Mesendoderm (in vitro differentiated cells): ENCODE results near the gene PPM1B.

ENCODE experiments used
- DNase-seq: peaks from one replicate; pipeline ENCODE4 v3.0.0; 2013
- H2AK5ac ChIP-seq: 2 replicates; pipeline ENCODE4 v1.6.1; 2013; ENCODE audit warnings: low read length, inconsistent platforms
- H2BK120ac ChIP-seq: 2 replicates; pipeline ENCODE4 v1.6.1; 2013; ENCODE audit warnings: low read depth, mild to moderate bottlenecking, low read length, moderate library complexity, mixed read lengths
- H2BK15ac ChIP-seq: replicated peaks from 2 replicates; pipeline ENCODE4 v1.6.1; 2013; ENCODE audit warnings: low read depth, mild to moderate bottlenecking, moderate library complexity
- H2BK5ac ChIP-seq: 2 replicates; pipeline ENCODE4 v1.6.1; 2013; ENCODE audit warnings: low read length, inconsistent platforms
- H3K18ac ChIP-seq: 2 replicates; pipeline ENCODE4 v1.6.1; 2013; ENCODE audit warnings: mild to moderate bottlenecking, low read length, mixed read lengths
- H3K23ac ChIP-seq: one replicate; pipeline ENCODE4 v1.6.1; 2013; ENCODE audit warnings: low read length
- H3K27ac ChIP-seq: 2 replicates; pipeline ENCODE4 v1.5.1; 2013; ENCODE audit warnings: low read depth, mild to moderate bottlenecking, inconsistent platforms, low read length, moderate library complexity
- H3K27me3 ChIP-seq: 2 replicates; pipeline ENCODE4 v1.6.1; 2013; ENCODE audit warnings: low read length, control low read depth, mild to moderate bottlenecking, inconsistent platforms; ENCODE audit not compliant: insufficient read depth, poor library complexity
- H3K36me3 ChIP-seq: 2 replicates; pipeline ENCODE4 v1.6.1; 2013; ENCODE audit warnings: low read length, inconsistent platforms; ENCODE audit not compliant: control insufficient read depth, insufficient read depth
- H3K4ac ChIP-seq: one replicate; pipeline ENCODE4 v1.6.1; 2013; ENCODE audit warnings: low read depth, mild to moderate bottlenecking, low read length, moderate library complexity
- H3K4me1 ChIP-seq: 2 replicates; pipeline ENCODE4 v1.6.1; 2013; ENCODE audit warnings: low read depth, low read length, inconsistent platforms; ENCODE audit not compliant: control insufficient read depth
- H3K4me2 ChIP-seq: 2 replicates; pipeline ENCODE4 v1.6.1; 2013; ENCODE audit warnings: low read length
- H3K4me3 ChIP-seq: 2 replicates; pipeline ENCODE4 v1.5.1; 2013; ENCODE audit warnings: mild to moderate bottlenecking, low read length
- H3K56ac ChIP-seq: one replicate; pipeline ENCODE4 v1.6.1; 2013; ENCODE audit warnings: low read length
- H3K79me1 ChIP-seq: 2 replicates; pipeline ENCODE4 v1.6.1; 2013; ENCODE audit warnings: low read length, inconsistent platforms
- H3K79me2 ChIP-seq: 2 replicates; pipeline ENCODE4 v1.6.1; 2013; ENCODE audit warnings: mild to moderate bottlenecking, low read length; ENCODE audit not compliant: control insufficient read depth, insufficient read depth
- H3K9ac ChIP-seq: 2 replicates; pipeline ENCODE4 v1.6.1; 2013; ENCODE audit warnings: low read length, inconsistent platforms
- H4K5ac ChIP-seq: one replicate; pipeline ENCODE4 v1.6.1; 2013; ENCODE audit warnings: low read length
- H4K8ac ChIP-seq: one replicate; pipeline ENCODE4 v1.6.1; 2013; ENCODE audit warnings: low read depth, mild to moderate bottlenecking, control low read depth, low read length, moderate library complexity
- WGBS: extraction: QIAGEN DNeasy Blood & Tissue Kit; methylation state at CpG from one replicate; pipeline ENCODE4 v1.1.7; 2013; ENCODE audit warnings: low lambda C conversion rate, missing lambda C conversion rate; ENCODE audit not compliant: insufficient coverage; ENCODE audit errors: extremely low coverage; 5-methylcytosine and 5-hydroxymethylcytosine counted together

Gene PPM1B

GRCh38 chr2:44136252-44136651 is 32.4 kb upstream of the PPM1B start:
- Histone ChIP-seq H3K27me3 (no peaks in the 10 kb centered on the region), H4K8ac (no peak overlapping the region), H3K23ac (no peak overlapping the region), H3K79me2 (no peaks in the 10 kb centered on the region), H2BK120ac (no peak overlapping the region), H3K9ac (no peak overlapping the region), H2AK5ac (no peak overlapping the region), H3K4me1 (peaks cover 5% of the 10 kb centered on the region), H3K4me3 (no peak overlapping the region), H3K56ac (peak overlapping the region; percentile 66), H3K79me1 (no peaks in the 10 kb centered on the region), H3K4ac (no peak overlapping the region), H3K36me3 (no peaks in the 10 kb centered on the region), H3K27ac (peak overlapping the region; percentile 47), H2BK5ac (peak overlapping the region; percentile 57), H3K4me2 (no peak overlapping the region), H3K18ac (peak overlapping the region; percentile 29), H4K5ac (no peak overlapping the region), H2BK15ac (no peak overlapping the region)
- peak; percentile 95 for DNase-seq
- no CpG with 5 or more reads among the region's 3 CpGs for WGBS

GRCh38 chr2:44137048-44137447 is 31.6 kb upstream of the PPM1B start:
- Histone ChIP-seq H3K27ac (no peak overlapping the region), H3K4me3 (no peak overlapping the region), H3K27me3 (no peaks in the 10 kb centered on the region), H3K9ac (no peak overlapping the region), H3K79me1 (no peaks in the 10 kb centered on the region), H2BK15ac (no peak overlapping the region), H4K5ac (no peak overlapping the region), H2BK5ac (no peak overlapping the region), H2AK5ac (no peak overlapping the region), H3K79me2 (no peaks in the 10 kb centered on the region), H2BK120ac (no peak overlapping the region), H3K23ac (no peak overlapping the region), H3K18ac (no peak overlapping the region), H3K4me2 (no peak overlapping the region), H3K4me1 (peaks cover 5% of the 10 kb centered on the region), H3K36me3 (no peaks in the 10 kb centered on the region), H3K56ac (peak overlapping the region; percentile 17), H4K8ac (no peak overlapping the region), H3K4ac (no peak overlapping the region)
- no peak for DNase-seq
- WGBS, result no CpG with 5 or more reads among the region's 4 CpGs

- no peak overlapping the region for H2BK15ac ChIP-seq
- H3K4me2 ChIP-seq, result no peak overlapping the region
- H3K18ac ChIP-seq, result no peak overlapping the region
- H2BK5ac ChIP-seq, result no peak overlapping the region
- H3K79me2 ChIP-seq, result no peaks in the 10 kb centered on the region
- H2BK120ac ChIP-seq, result no peak overlapping the region
- H4K8ac ChIP-seq, result no peak overlapping the region
- no peak overlapping the region for H2AK5ac ChIP-seq
- no CpG with 5 or more reads among the region's 4 CpGs for WGBS
- no peak overlapping the region for H3K4ac ChIP-seq
- H3K27ac ChIP-seq, result no peak overlapping the region
- peak; percentile 78 for DNase-seq
- H3K9ac ChIP-seq, result no peak overlapping the region
- no peak overlapping the region for H3K4me3 ChIP-seq
- H3K23ac ChIP-seq, result no peak overlapping the region
- H3K79me1 ChIP-seq, result no peaks in the 10 kb centered on the region
- H3K56ac ChIP-seq, result no peak overlapping the region
- no peaks in the 10 kb centered on the region for H3K36me3 ChIP-seq
- peaks cover 5% of the 10 kb centered on the region for H3K4me1 ChIP-seq
- no peak overlapping the region for H4K5ac ChIP-seq
- H3K27me3 ChIP-seq, result no peaks in the 10 kb centered on the region
Measured at GRCh38 chr2:44137872-44138551, 30.7 kb upstream of the PPM1B start.

GRCh38 chr2:44139741-44140140 is 28.9 kb upstream of the PPM1B start:
- WGBS, result no CpG with 5 or more reads among the region's 1 CpG
- Histone ChIP-seq H2BK5ac (no peak overlapping the region), H3K79me2 (no peaks in the 10 kb centered on the region), H4K5ac (no peak overlapping the region), H4K8ac (no peak overlapping the region), H3K9ac (no peak overlapping the region), H2BK15ac (no peak overlapping the region), H3K18ac (no peak overlapping the region), H3K4me2 (no peak overlapping the region), H3K56ac (no peak overlapping the region), H3K79me1 (no peaks in the 10 kb centered on the region), H2BK120ac (no peak overlapping the region), H3K4ac (no peak overlapping the region), H2AK5ac (no peak overlapping the region), H3K36me3 (no peaks in the 10 kb centered on the region), H3K23ac (no peak overlapping the region), H3K4me1 (peaks cover 5% of the 10 kb centered on the region), H3K27me3 (no peaks in the 10 kb centered on the region), H3K27ac (no peak overlapping the region), H3K4me3 (no peak overlapping the region)
- DNase-seq, result no peak

- no peak overlapping the region for H4K5ac ChIP-seq
- no peak overlapping the region for H3K18ac ChIP-seq
- no peak overlapping the region for H3K4me2 ChIP-seq
- no peaks in the 10 kb centered on the region for H3K4me1 ChIP-seq
- H4K8ac ChIP-seq, result no peak overlapping the region
- H3K56ac ChIP-seq, result no peak overlapping the region
- H3K23ac ChIP-seq, result no peak overlapping the region
- H3K4me3 ChIP-seq, result no peak overlapping the region
- H3K36me3 ChIP-seq, result no peaks in the 10 kb centered on the region
- no peak for DNase-seq
- H2BK120ac ChIP-seq, result no peak overlapping the region
- no peak overlapping the region for H2BK5ac ChIP-seq
- H3K79me1 ChIP-seq, result no peaks in the 10 kb centered on the region
- H3K79me2 ChIP-seq, result no peaks in the 10 kb centered on the region
- H3K27ac ChIP-seq, result no peak overlapping the region
- H3K9ac ChIP-seq, result no peak overlapping the region
- H2AK5ac ChIP-seq, result no peak overlapping the region
- no peak overlapping the region for H2BK15ac ChIP-seq
- no CpG with 5 or more reads among the region's 1 CpG for WGBS
- no peak overlapping the region for H3K4ac ChIP-seq
- no peaks in the 10 kb centered on the region for H3K27me3 ChIP-seq
Measured at GRCh38 chr2:44142306-44142705, 26.4 kb upstream of the PPM1B start.

- Histone ChIP-seq H3K23ac (no peak overlapping the region), H3K56ac (no peak overlapping the region), H3K27ac (no peak overlapping the region), H2BK15ac (no peak overlapping the region), H3K4ac (no peak overlapping the region), H3K36me3 (no peaks in the 10 kb centered on the region), H3K18ac (no peak overlapping the region), H4K5ac (no peak overlapping the region), H2BK5ac (no peak overlapping the region), H3K4me1 (no peaks in the 10 kb centered on the region), H3K4me2 (no peak overlapping the region), H3K27me3 (no peaks in the 10 kb centered on the region), H4K8ac (no peak overlapping the region), H3K79me2 (no peaks in the 10 kb centered on the region), H2AK5ac (no peak overlapping the region), H2BK120ac (no peak overlapping the region), H3K79me1 (no peaks in the 10 kb centered on the region), H3K4me3 (no peak overlapping the region), H3K9ac (no peak overlapping the region)
- WGBS, result no CpG with 5 or more reads among the region's 3 CpGs
- DNase-seq, result no peak
Measured at GRCh38 chr2:44143701-44144100, 25.0 kb upstream of the PPM1B start.
